ENCODE measurements around the gene EEPD1. TPM values are rescaled to one million over a fixed set of nuclear protein-coding genes. Genes with fewer than 3 reads are reported as not detected.

The EEPD1 gene
- total RNA-seq, 1 donor = 9.0 TPM

DNA sequence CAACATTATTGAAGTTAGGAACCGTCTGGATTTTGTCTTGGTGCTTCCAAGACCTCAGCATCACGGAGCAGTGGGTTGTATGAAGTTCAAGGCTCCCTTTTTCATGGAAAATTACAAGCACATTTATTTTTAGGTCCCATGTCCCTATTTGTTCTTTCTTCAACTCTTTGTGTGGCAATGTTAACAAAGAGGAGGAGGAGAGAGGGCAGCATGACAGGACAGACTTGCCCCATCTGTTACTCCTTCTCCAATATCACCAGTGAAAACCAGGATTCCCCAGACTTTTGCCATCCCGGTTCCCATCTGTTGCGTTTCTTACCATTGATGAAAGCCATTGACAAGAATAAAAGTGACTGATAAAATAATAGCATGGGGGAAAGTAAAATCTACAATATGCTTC is 28.6 kb downstream of the EEPD1 start:
- no peaks in the 10 kb centered on the region for H3K36me3 ChIP-seq (ENCODE audit: insufficient read depth, low read length)
- no peaks in the 10 kb centered on the region for H3K4me1 ChIP-seq (ENCODE audit: insufficient read depth, low read length)
- H3K27ac ChIP-seq (ENCODE audit: low read depth, low read length) = no peak overlapping the region
- no peaks in the 10 kb centered on the region for H3K9me3 ChIP-seq (ENCODE audit: low read depth, low read length)
- no peaks in the 10 kb centered on the region for H4K20me1 ChIP-seq (ENCODE audit: insufficient read depth, low read length)
- DNase-seq (ENCODE audit: insufficient read length, low spot score, missing footprints) = no peak
- TF ChIP-seq, protein P1, sequence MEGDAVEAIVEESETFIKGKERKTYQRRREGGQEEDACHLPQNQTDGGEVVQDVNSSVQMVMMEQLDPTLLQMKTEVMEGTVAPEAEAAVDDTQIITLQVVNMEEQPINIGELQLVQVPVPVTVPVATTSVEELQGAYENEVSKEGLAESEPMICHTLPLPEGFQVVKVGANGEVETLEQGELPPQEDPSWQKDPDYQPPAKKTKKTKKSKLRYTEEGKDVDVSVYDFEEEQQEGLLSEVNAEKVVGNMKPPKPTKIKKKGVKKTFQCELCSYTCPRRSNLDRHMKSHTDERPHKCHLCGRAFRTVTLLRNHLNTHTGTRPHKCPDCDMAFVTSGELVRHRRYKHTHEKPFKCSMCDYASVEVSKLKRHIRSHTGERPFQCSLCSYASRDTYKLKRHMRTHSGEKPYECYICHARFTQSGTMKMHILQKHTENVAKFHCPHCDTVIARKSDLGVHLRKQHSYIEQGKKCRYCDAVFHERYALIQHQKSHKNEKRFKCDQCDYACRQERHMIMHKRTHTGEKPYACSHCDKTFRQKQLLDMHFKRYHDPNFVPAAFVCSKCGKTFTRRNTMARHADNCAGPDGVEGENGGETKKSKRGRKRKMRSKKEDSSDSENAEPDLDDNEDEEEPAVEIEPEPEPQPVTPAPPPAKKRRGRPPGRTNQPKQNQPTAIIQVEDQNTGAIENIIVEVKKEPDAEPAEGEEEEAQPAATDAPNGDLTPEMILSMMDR (IDR thresholded peaks at IDR 0.05; ENCODE audit: extremely low read depth, low read depth, low read length) = no peak
- H3K27me3 ChIP-seq (ENCODE audit: insufficient read depth, low read length) = no peaks in the 10 kb centered on the region
- H2AFZ ChIP-seq (ENCODE audit: low read length) = no peak overlapping the region
- H3K79me2 ChIP-seq (ENCODE audit: insufficient read depth, low read length) = no peaks in the 10 kb centered on the region
- H3K4me3 ChIP-seq (ENCODE audit: insufficient read depth, low read length) = no peak overlapping the region
- H3K4me2 ChIP-seq (ENCODE audit: insufficient read depth, low read length) = no peak overlapping the region

DNA sequence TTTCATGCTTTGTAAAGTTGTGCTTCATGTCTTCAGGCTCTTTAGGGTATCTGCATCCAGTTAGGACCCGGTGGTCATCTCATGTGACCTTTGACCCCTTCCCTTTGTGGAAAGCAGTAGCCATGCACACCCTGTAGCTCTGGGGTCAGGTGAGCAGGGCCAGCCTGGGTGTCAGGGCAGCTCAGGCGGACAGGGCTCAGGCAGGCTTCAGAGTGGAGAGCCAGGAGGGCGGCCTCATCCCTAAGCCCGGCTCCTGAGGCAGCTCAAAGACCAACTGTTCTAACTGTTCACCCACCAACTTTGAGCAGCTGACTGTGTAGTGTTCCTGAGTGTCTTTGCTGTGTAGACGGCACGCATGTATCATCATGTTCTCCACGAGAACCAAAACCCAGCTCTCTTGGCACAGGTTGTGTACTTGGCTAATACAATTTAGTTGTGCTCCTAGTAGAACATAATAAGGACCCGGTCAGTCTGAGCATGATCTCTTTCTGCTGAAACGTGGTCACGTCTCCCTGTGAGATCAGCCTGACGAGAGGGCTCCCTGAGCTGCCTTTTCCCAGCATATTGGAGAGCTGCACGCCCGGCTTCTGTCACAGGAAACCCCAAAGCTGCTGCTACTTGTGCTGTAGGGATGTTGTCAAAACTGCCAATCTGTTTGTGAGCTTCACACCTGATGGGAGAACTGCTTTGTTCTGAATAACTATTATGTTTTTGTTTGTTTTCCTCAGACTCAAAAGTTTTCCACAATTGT is 30.0 kb downstream of the EEPD1 start:
- Histone ChIP-seq H3K79me2 (ENCODE audit: insufficient read depth, low read length) (no peaks in the 10 kb centered on the region), H3K36me3 (ENCODE audit: insufficient read depth, low read length) (no peaks in the 10 kb centered on the region), H3K4me2 (ENCODE audit: insufficient read depth, low read length) (no peak overlapping the region), H3K9me3 (ENCODE audit: low read depth, low read length) (no peaks in the 10 kb centered on the region), H3K27ac (ENCODE audit: low read depth, low read length) (no peak overlapping the region), H2AFZ (ENCODE audit: low read length) (no peak overlapping the region), H4K20me1 (ENCODE audit: insufficient read depth, low read length) (no peaks in the 10 kb centered on the region), H3K4me3 (ENCODE audit: insufficient read depth, low read length) (no peak overlapping the region), H3K4me1 (ENCODE audit: insufficient read depth, low read length) (no peaks in the 10 kb centered on the region), H3K27me3 (ENCODE audit: insufficient read depth, low read length) (no peaks in the 10 kb centered on the region)
- TF ChIP-seq, protein P1 (IDR thresholded peaks at IDR 0.05; ENCODE audit: extremely low read depth, low read depth, low read length) = no peak
- no peak for DNase-seq (ENCODE audit: insufficient read length, low spot score, missing footprints)

DNA sequence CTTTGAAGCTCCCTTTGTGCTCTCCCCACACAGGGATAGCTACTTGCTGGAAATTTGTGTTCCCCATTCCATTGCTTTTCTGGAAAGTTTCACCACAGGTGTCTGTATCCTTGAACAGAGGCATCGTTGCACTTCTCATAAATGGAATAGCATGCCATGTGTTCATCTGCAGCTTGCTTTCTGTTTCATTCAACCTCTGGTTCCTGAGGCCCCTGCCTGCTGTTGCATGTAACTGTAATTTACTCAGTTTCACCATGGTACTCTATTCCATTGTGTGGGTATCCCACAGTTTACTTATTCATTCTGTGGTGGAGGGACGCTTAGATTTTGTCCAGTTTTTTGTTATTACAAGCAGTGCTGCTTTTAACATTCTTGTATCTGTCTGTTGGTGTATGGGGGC is 32.0 kb downstream of the EEPD1 start:
- H2AFZ ChIP-seq (ENCODE audit: low read length) = no peak overlapping the region
- H4K20me1 ChIP-seq (ENCODE audit: insufficient read depth, low read length) = no peaks in the 10 kb centered on the region
- no peak overlapping the region for H3K4me3 ChIP-seq (ENCODE audit: insufficient read depth, low read length)
- no peak overlapping the region for H3K4me2 ChIP-seq (ENCODE audit: insufficient read depth, low read length)
- H3K4me1 ChIP-seq (ENCODE audit: insufficient read depth, low read length) = no peaks in the 10 kb centered on the region
- H3K36me3 ChIP-seq (ENCODE audit: insufficient read depth, low read length) = no peaks in the 10 kb centered on the region
- no peaks in the 10 kb centered on the region for H3K9me3 ChIP-seq (ENCODE audit: low read depth, low read length)
- TF ChIP-seq, protein P1 (IDR thresholded peaks at IDR 0.05; ENCODE audit: extremely low read depth, low read depth, low read length) = no peak
- H3K27me3 ChIP-seq (ENCODE audit: insufficient read depth, low read length) = no peaks in the 10 kb centered on the region
- no peaks in the 10 kb centered on the region for H3K79me2 ChIP-seq (ENCODE audit: insufficient read depth, low read length)
- no peak for DNase-seq (ENCODE audit: insufficient read length, low spot score, missing footprints)
- no peak overlapping the region for H3K27ac ChIP-seq (ENCODE audit: low read depth, low read length)

DNA sequence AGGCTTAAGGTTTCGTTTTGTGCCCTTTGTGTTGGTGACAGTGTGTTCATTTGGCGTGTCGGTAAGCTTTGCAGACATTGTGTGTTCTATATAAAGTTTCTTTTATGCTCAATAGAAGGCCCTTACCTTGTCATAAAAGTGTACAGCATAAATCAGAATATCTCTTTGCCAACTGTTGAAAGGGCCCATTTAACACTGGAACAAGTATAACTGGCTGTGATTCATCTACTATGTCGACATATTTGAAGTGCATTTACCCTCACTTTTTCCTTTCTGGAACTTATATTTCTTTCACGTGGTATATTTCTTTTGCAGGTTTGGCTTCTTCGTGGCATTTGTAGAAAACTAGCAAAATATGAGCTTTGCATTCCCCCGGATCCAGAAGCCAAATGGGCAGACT is 32.7 kb downstream of the EEPD1 start:
- no peaks in the 10 kb centered on the region for H3K9me3 ChIP-seq (ENCODE audit: low read depth, low read length)
- no peaks in the 10 kb centered on the region for H3K36me3 ChIP-seq (ENCODE audit: insufficient read depth, low read length)
- H3K4me1 ChIP-seq (ENCODE audit: insufficient read depth, low read length) = no peaks in the 10 kb centered on the region
- H2AFZ ChIP-seq (ENCODE audit: low read length) = no peak overlapping the region
- H3K4me2 ChIP-seq (ENCODE audit: insufficient read depth, low read length) = no peak overlapping the region
- TF ChIP-seq, protein P1 (IDR thresholded peaks at IDR 0.05; ENCODE audit: extremely low read depth, low read depth, low read length) = no peak
- no peaks in the 10 kb centered on the region for H3K27me3 ChIP-seq (ENCODE audit: insufficient read depth, low read length)
- H3K27ac ChIP-seq (ENCODE audit: low read depth, low read length) = no peak overlapping the region
- DNase-seq (ENCODE audit: insufficient read length, low spot score, missing footprints) = no peak
- H3K4me3 ChIP-seq (ENCODE audit: insufficient read depth, low read length) = no peak overlapping the region
- H3K79me2 ChIP-seq (ENCODE audit: insufficient read depth, low read length) = no peaks in the 10 kb centered on the region
- H4K20me1 ChIP-seq (ENCODE audit: insufficient read depth, low read length) = no peaks in the 10 kb centered on the region
